Endothelial cell of umbilical vein (primary cell): ENCODE data around the gene AP5Z1. TPM values are rescaled to one million over a fixed set of nuclear protein-coding genes. Genes with fewer than 3 reads are reported as not detected.
A peak's percentile ranks its signal among the peaks of the same experiment; 100 is the strongest.

Experiments used
- BruUV-seq: library from RNA; stranded (reverse); fragments of 400-500 nt; replicated peaks from 2 replicates; lab custom pipeline; 2021; lab: Mats Ljungman, UMichigan
- CTCF ChIA-PET: fragments of 300-600, 350-600 bp; sonication (Branson Sonifier 250); formaldehyde crosslinking; loops from one replicate; lab custom pipeline; 2021; ENCODE audit warnings: antibody characterized with exemption, inconsistent platforms; lab: Charles Lee
- POLR2A ChIA-PET: fragments of 300-600, 350-600 bp; sonication (Branson Sonifier 250); formaldehyde crosslinking; loops from one replicate; lab custom pipeline; 2021; ENCODE audit warnings: antibody characterized with exemption, inconsistent platforms; lab: Charles Lee
- DNase-seq: peaks from one replicate; pipeline ENCODE4 v3.0.0-alpha.2; 2011; ENCODE audit warnings: low read depth, low spot score
- FAIRE-seq: peaks from 2 replicates; lab custom pipeline; 2011; peaks lifted over from hg19 to GRCh38; lab: Jason Lieb, UNC
- H2AFZ ChIP-seq: 2 replicates; pipeline ENCODE4 v1.6.0; 2012; ENCODE audit warnings: low read depth, low read length, control low read depth, inconsistent platforms
- H3K27ac ChIP-seq: 2 replicates; pipeline ENCODE4 v1.5.1; 2011; ENCODE audit warnings: low read depth, mild to moderate bottlenecking, control low read depth, low read length, moderate library complexity; ENCODE audit not compliant: insufficient read depth
- H3K27me3 ChIP-seq, 2 experiments: 2 replicates each; pipeline versions ENCODE4 v1.6.0 to v1.6.1; 2011; ENCODE audit warnings: low read length in 2 of 2, mixed read lengths in 1 of 2; ENCODE audit not compliant: control insufficient read depth in 2 of 2, insufficient read depth in 2 of 2
- H3K36me3 ChIP-seq, 2 experiments: 2 replicates in 1 of 2; 3 replicates in 1 of 2; pipeline ENCODE4 v1.5.1; 2011; ENCODE audit warnings: low read length in 2 of 2, mild to moderate bottlenecking in 1 of 2, moderate library complexity in 1 of 2; ENCODE audit not compliant: control insufficient read depth in 2 of 2, insufficient read depth in 2 of 2; ENCODE audit errors: extremely low read depth in 1 of 2
- H3K4me1 ChIP-seq: 3 replicates; pipeline ENCODE4 v1.5.1; 2011; ENCODE audit warnings: mild to moderate bottlenecking, low read length; ENCODE audit not compliant: control insufficient read depth, insufficient read depth; ENCODE audit errors: extremely low read depth
- H3K4me2 ChIP-seq: 2 replicates; pipeline ENCODE4 v1.6.1; 2011; ENCODE audit warnings: low read length, control low read depth, mixed read lengths; ENCODE audit not compliant: insufficient read depth
- H3K4me3 ChIP-seq, 3 experiments: fragments of 200-600 bp in 1 of 3; sonication (generic), shearing (Covaris generic) in 1 of 3; replicated peaks in 1 of 3; 2 replicates each; pipeline ENCODE4 v1.5.1; 2011 to 2016; ENCODE audit warnings: control low read depth in 3 of 3, low read length in 3 of 3, mild to moderate bottlenecking in 2 of 3, inconsistent platforms in 1 of 3, low read depth in 1 of 3, moderate library complexity in 1 of 3; ENCODE audit not compliant: insufficient read depth in 1 of 3
- H3K79me2 ChIP-seq: 2 replicates; pipeline ENCODE4 v1.6.0; 2012; ENCODE audit warnings: low read length, inconsistent platforms; ENCODE audit not compliant: control insufficient read depth, insufficient read depth
- H3K9ac ChIP-seq: replicated peaks from 2 replicates; pipeline ENCODE3; 2011; ENCODE audit warnings: low read length, control low read depth; ENCODE audit not compliant: insufficient read depth; ENCODE audit errors: extremely low read depth
- H3K9me1 ChIP-seq: replicated peaks from 3 replicates; pipeline ENCODE4 v1.6.0; 2011; ENCODE audit warnings: mild to moderate bottlenecking, low read length; ENCODE audit not compliant: control insufficient read depth, insufficient read depth; ENCODE audit errors: extremely low read depth
- H3K9me3 ChIP-seq: replicated peaks from 2 replicates; pipeline ENCODE4 v1.5.1; 2012; ENCODE audit warnings: low read length, inconsistent platforms; ENCODE audit not compliant: control insufficient read depth, insufficient read depth
- H4K20me1 ChIP-seq: replicated peaks from 2 replicates; pipeline ENCODE3; 2011; ENCODE audit warnings: mild to moderate bottlenecking, low read length; ENCODE audit not compliant: control insufficient read depth, insufficient read depth; ENCODE audit errors: extremely low read depth
- GATA2 ChIP-seq: IDR thresholded peaks from 2 replicates; pipeline ENCODE4 v1.7.0; 2011; ENCODE audit warnings: low read depth, mild to moderate bottlenecking, moderate library complexity, mixed read lengths, low read length; ENCODE audit not compliant: insufficient read length, insufficient read depth
- dilution Hi-C: fragments of 300-500 bp; cut with MboI; formaldehyde crosslinking; loops from one replicate; pipeline ENCODE4 v1.15.0; 2019; ENCODE audit warnings: low sequenced_read_pairs; ENCODE audit not compliant: extremely low pct_ligation_motif_present
- intact Hi-C: fragments of 100-400 bp; cut with micrococcal nuclease; formaldehyde crosslinking; loops from one replicate; pipeline ENCODE4 v1.10.0; 2022
- polyA plus RNA-seq, 4 experiments: library from polyadenylated mRNA; depleted of rRNA in 3 of 4; stranded (reverse) in 3 of 4; unstranded in 1 of 4; fragments of >200 nt; gene quantifications; 2 replicates each; pipeline versions ENCODE4 v1.2.1 to v1.2.3, GENCODE V29; 2011 to 2012; ENCODE audit warnings: missing spikeins in 1 of 4
- total RNA-seq: library from RNA; stranded (reverse); gene quantifications from 2 replicates; pipeline ENCODE4 v1.2.3, GENCODE V29; 2021
- TF ChIP-seq, protein P1 (sequence below), 2 donors: IDR thresholded peaks; 1 replicate in 1 of 2; 2 replicates in 1 of 2; pipeline ENCODE4 v1.5.1; 2011; ENCODE audit warnings: low read length in 2 of 2, mild to moderate bottlenecking in 2 of 2, moderate library complexity in 2 of 2, control low read depth in 1 of 2, inconsistent platforms in 1 of 2, low read depth in 1 of 2; ENCODE audit not compliant: insufficient read depth in 1 of 2; ENCODE audit errors: extremely low read depth in 1 of 2

Gene AP5Z1
- total and polyA plus RNA-seq, 2 donors (not counting 3 experiments of a cell fraction or from before 2014, with no cell fraction given), result 53.7 to 58.9 TPM

DNA sequence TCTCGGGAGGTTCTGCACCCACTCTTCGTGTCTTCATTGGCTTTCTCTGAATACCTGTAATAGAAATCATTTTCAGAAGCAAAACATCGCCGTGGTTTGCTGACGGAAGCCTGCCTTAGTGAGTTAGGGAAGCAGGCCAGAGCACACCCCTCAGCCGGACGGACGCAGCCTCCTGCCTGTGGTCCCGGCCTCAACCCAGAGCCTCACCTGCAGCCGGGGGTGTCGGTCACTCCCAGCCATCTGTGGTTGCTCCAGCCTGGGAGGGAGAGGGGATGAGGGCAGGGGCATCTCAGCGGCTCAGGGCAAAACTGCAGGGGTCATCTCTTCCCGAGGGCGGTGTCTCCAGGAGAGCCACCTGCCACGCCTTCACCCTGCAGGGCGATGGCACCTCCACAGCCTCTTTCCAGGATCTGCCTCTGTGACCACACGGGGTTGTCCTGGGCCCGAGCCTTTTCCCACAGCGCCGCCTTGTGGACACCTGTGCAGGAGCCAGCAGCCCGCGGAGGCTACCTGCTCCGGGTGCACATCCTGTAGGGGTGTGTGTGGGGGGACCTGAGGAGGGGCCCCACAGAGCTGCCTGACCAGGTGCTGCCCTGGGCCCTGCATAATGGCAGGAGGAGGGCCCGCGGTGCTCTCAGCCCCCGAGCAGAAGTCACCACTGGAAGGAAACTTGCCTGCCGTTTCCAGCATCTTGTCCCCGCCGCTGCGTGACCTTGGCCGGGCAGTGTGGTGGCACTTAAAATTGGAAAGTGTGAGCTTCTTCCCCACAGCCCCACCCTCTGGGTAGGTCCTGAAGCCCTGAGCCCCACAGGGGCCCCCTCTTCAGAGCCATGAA lies 21.6 kb upstream of the AP5Z1 start:
- DNase-seq (peak; percentile 48), FAIRE-seq (peak; percentile 76)
- Histone ChIP-seq H3K4me1 (peaks cover 4% of the 10 kb centered on the region), H3K27ac (no peak overlapping the region), H3K27me3 (no peaks in the 10 kb centered on the region), H4K20me1 (no peaks in the 10 kb centered on the region), H3K9ac (no peak overlapping the region), H3K79me2 (peaks cover 27% of the 10 kb centered on the region), H3K4me2 (no peak overlapping the region), H3K9me1 (no peaks in the 10 kb centered on the region), H3K36me3 (peaks cover 9 to 20% of the 10 kb centered on the region in 2 experiments), H2AFZ (no peak overlapping the region), H3K4me3 (no peak overlapping the region), H3K9me3 (no peaks in the 10 kb centered on the region)
- dilution Hi-C loops (no loop called here), intact Hi-C loops (loop anchor here (1.0 kb wide), 2 partner anchors 70 to 143 kb away; no protein-coding TSS in a partner anchor)
- ChIA-PET POLR2A (no interaction called here), CTCF (interaction anchor here (1.6 to 1.7 kb wide), 2 partner anchors 29 to 53 kb away, joined by 3 to 4 read pairs; no protein-coding TSS in a partner anchor)
- TF ChIP-seq, protein P1, sequence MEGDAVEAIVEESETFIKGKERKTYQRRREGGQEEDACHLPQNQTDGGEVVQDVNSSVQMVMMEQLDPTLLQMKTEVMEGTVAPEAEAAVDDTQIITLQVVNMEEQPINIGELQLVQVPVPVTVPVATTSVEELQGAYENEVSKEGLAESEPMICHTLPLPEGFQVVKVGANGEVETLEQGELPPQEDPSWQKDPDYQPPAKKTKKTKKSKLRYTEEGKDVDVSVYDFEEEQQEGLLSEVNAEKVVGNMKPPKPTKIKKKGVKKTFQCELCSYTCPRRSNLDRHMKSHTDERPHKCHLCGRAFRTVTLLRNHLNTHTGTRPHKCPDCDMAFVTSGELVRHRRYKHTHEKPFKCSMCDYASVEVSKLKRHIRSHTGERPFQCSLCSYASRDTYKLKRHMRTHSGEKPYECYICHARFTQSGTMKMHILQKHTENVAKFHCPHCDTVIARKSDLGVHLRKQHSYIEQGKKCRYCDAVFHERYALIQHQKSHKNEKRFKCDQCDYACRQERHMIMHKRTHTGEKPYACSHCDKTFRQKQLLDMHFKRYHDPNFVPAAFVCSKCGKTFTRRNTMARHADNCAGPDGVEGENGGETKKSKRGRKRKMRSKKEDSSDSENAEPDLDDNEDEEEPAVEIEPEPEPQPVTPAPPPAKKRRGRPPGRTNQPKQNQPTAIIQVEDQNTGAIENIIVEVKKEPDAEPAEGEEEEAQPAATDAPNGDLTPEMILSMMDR (IDR thresholded peaks at IDR 0.05; ENCODE audit: extremely low read depth in 1 of 2, insufficient read depth in 1 of 2, low read depth in 1 of 2, low read length in 2 of 2), result peak; percentile 87 to 93
- no peak for TF ChIP-seq GATA2
- no TSS peak for BruUV-seq
